Measurements from ENCODE around the gene DLG1.

GRCh38 chr3:197298945-197299854, 788 bp upstream of the DLG1 start:
- TF ChIP-seq CTCF (IDR thresholded peaks at IDR 0.05) (no peak), EZH2 (IDR thresholded peaks at IDR 0.05) (peak; percentile 28), EZH2phosphoT487 (IDR thresholded peaks at IDR 0.05) (no peak)

All from neural progenitor cell (in vitro differentiated cells).